GM23338 (cell line): ENCODE data around the gene APOM. TPM values are rescaled to one million over a fixed set of nuclear protein-coding genes. Genes with fewer than 3 reads are reported as not detected.

Source experiments
- ATAC-seq: fragments of 200-7000 bp; cut with Tn5 transposase; 3 replicates; pipeline ENCODE4 v1.9.1; 2020
- DNase-seq: peaks from one replicate; pipeline ENCODE4 v3.0.0-alpha.2; 2015; ENCODE audit warnings: low spot score
- H2AFZ ChIP-seq: fragments of 200-600 bp; sonication (generic); 2 replicates; pipeline ENCODE4 v1.8.0; 2016; ENCODE audit warnings: antibody characterized with exemption, mild to moderate bottlenecking, moderate library complexity
- H3F3A ChIP-seq: fragments of 200-600 bp; sonication (generic); replicated peaks from 2 replicates; pipeline ENCODE4 v1.8.0; 2017; ENCODE audit warnings: antibody characterized with exemption, mixed run types, low read depth
- H3K27ac ChIP-seq: fragments of 200-600 bp; sonication (generic); 2 replicates; pipeline ENCODE4 v1.6.1; 2016; ENCODE audit warnings: low read depth
- H3K27me3 ChIP-seq: fragments of 200-600 bp; sonication (generic); 2 replicates; pipeline ENCODE4 v1.8.0; 2016; ENCODE audit warnings: mild to moderate bottlenecking, mixed run types, moderate library complexity; ENCODE audit not compliant: insufficient read depth
- H3K36me3 ChIP-seq: fragments of 200-600 bp; sonication (generic); 2 replicates; pipeline ENCODE4 v1.8.0; 2016; ENCODE audit warnings: mild to moderate bottlenecking; ENCODE audit not compliant: insufficient read depth
- H3K4me1 ChIP-seq: fragments of 200-600 bp; sonication (generic); 2 replicates; pipeline ENCODE4 v1.8.0; 2016; ENCODE audit warnings: mild to moderate bottlenecking, moderate library complexity; ENCODE audit not compliant: insufficient read depth
- H3K4me2 ChIP-seq: fragments of 200-600 bp; sonication (generic); 2 replicates; pipeline ENCODE4 v1.7.1; 2017; ENCODE audit warnings: mixed run types
- H3K4me3 ChIP-seq: fragments of 200-600 bp; sonication (generic); 2 replicates; pipeline ENCODE4 v1.6.1; 2016; ENCODE audit warnings: mixed run types
- H3K79me2 ChIP-seq: fragments of 200-600 bp; sonication (generic); replicated peaks from 2 replicates; pipeline ENCODE4 v1.8.0; 2017; ENCODE audit warnings: mild to moderate bottlenecking; ENCODE audit not compliant: insufficient read depth
- H3K9me2 ChIP-seq: fragments of 200-600 bp; sonication (generic); 2 replicates; pipeline ENCODE4 v1.8.0; 2017; ENCODE audit not compliant: insufficient read depth
- H4K20me1 ChIP-seq: fragments of 200-600 bp; sonication (generic); replicated peaks from 2 replicates; pipeline ENCODE4 v1.8.0; 2017; ENCODE audit warnings: mild to moderate bottlenecking; ENCODE audit not compliant: insufficient read depth
- H3K27ac Mint-ChIP-seq: 2 replicates; pipeline ENCODE4 v1.8.0; 2020; ENCODE audit warnings: inconsistent platforms, mild to moderate bottlenecking, moderate library complexity, mixed read lengths
- H3K27me3 Mint-ChIP-seq: 3 replicates; pipeline ENCODE4 v1.8.0; 2022; ENCODE audit warnings: low read depth, mild to moderate bottlenecking, moderate library complexity, mixed read lengths, inconsistent platforms; ENCODE audit not compliant: insufficient read depth, poor library complexity
- H3K36me3 Mint-ChIP-seq: 3 replicates; pipeline ENCODE4 v1.8.0; 2021; ENCODE audit warnings: low read depth, mild to moderate bottlenecking, inconsistent platforms, moderate library complexity, mixed read lengths
- H3K4me1 Mint-ChIP-seq: 3 replicates; pipeline ENCODE4 v1.8.0; 2020; ENCODE audit warnings: mild to moderate bottlenecking, inconsistent platforms, mixed read lengths
- H3K4me3 Mint-ChIP-seq: 3 replicates; pipeline ENCODE4 v1.8.0; 2021; ENCODE audit warnings: moderate library complexity, mild to moderate bottlenecking, inconsistent platforms, mixed read lengths
- H3K9me3 Mint-ChIP-seq: 3 replicates; pipeline ENCODE4 v1.8.0; 2020; ENCODE audit warnings: moderate library complexity, mild to moderate bottlenecking, inconsistent platforms, mixed read lengths
- CREB1 ChIP-seq: fragments of 250-450 bp; sonication (Bioruptor Pico); IDR thresholded peaks from 2 replicates; pipeline ENCODE4 v1.5.0; 2020; ENCODE audit warnings: low read depth, mild to moderate bottlenecking, moderate library complexity
- CTCF ChIP-seq, 2 experiments: fragments of 200-600 bp in 1 of 2; sonication (generic) in 1 of 2; conservative IDR thresholded peaks; 2 replicates each; pipeline versions ENCODE4 v1.5.1 to v1.6.1; 2016 to 2017; ENCODE audit warnings: antibody characterized with exemption in 2 of 2, low read depth in 2 of 2, mild to moderate bottlenecking in 2 of 2, moderate library complexity in 1 of 2
- EZH2 ChIP-seq: fragments of 200-600 bp; sonication (generic); IDR thresholded peaks from one replicate; pipeline ENCODE4 v1.8.0; 2017; ENCODE audit warnings: antibody characterized with exemption, mild to moderate bottlenecking, low read depth; ENCODE audit not compliant: unreplicated experiment
- EZH2phosphoT487 ChIP-seq: fragments of 200-600 bp; sonication (generic); IDR thresholded peaks from one replicate; pipeline ENCODE4 v1.8.1; 2018; ENCODE audit warnings: antibody characterized with exemption; ENCODE audit not compliant: unreplicated experiment
- JUNB ChIP-seq: IDR thresholded peaks from one replicate; pipeline ENCODE4 v1.6.1; 2016; ENCODE audit warnings: antibody characterized with exemption; ENCODE audit not compliant: unreplicated experiment
- NANOG ChIP-seq: IDR thresholded peaks from 2 replicates; pipeline ENCODE4 v1.6.1; 2016; ENCODE audit warnings: antibody characterized with exemption, borderline replicate concordance
- POLR2AphosphoS5 ChIP-seq: IDR thresholded peaks from 2 replicates; pipeline ENCODE4 v1.6.1; 2016; ENCODE audit warnings: antibody characterized with exemption, low read depth
- STAT1 ChIP-seq: IDR thresholded peaks from one replicate; pipeline ENCODE4 v1.6.1; 2016; ENCODE audit warnings: antibody characterized with exemption; ENCODE audit not compliant: unreplicated experiment
- ZNF331 ChIP-seq: fragments of 250-450 bp; sonication (Bioruptor Pico); IDR thresholded peaks from 2 replicates; pipeline ENCODE4 v1.5.0; 2020; ENCODE audit warnings: low read depth, mild to moderate bottlenecking, moderate library complexity
- ZNF462 ChIP-seq: fragments of 250-450 bp; sonication (Bioruptor Pico); IDR thresholded peaks from 2 replicates; pipeline ENCODE4 v1.5.0; 2020; ENCODE audit warnings: mild to moderate bottlenecking, moderate library complexity
- polyA plus RNA-seq: library from polyadenylated mRNA; unstranded; fragments of >200 nt; fragmentation: Nextera tagmentation; extraction: Ambion mirVana; gene quantifications from 2 replicates; pipeline ENCODE4 v1.2.1, GENCODE V29; 2016
- total RNA-seq: library from RNA; depleted of rRNA; stranded (reverse); fragments of >200 nt; shearing (Covaris generic); gene quantifications from 2 replicates; pipeline ENCODE4 v1.2.3, GENCODE V29; 2014
- TF ChIP-seq, protein P1 (sequence below): IDR thresholded peaks from 2 replicates; pipeline ENCODE4 v1.6.1; 2016; ENCODE audit warnings: antibody characterized with exemption
- TF ChIP-seq, protein P2 (sequence below): IDR thresholded peaks from one replicate; pipeline ENCODE4 v1.6.1; 2018; ENCODE audit warnings: antibody characterized with exemption; ENCODE audit not compliant: unreplicated experiment

APOM gene
- total and polyA plus RNA-seq, 2 experiments from 2014 or later, result 1.2 to 10.7 TPM

GRCh38 chr6:31707701-31708100 is 52.0 kb downstream of the APOM start:
- Mint-ChIP-seq H3K4me1 (peaks cover 9% of the 10 kb centered on the region), H3K27me3 (peaks cover 14% of the 10 kb centered on the region), H3K36me3 (no peaks in the 10 kb centered on the region), H3K9me3 (no peaks in the 10 kb centered on the region), H3K4me3 (no peak overlapping the region), H3K27ac (no peak overlapping the region)
- H3K36me3 ChIP-seq, result no peaks in the 10 kb centered on the region
- no peaks in the 10 kb centered on the region for H3K9me2 ChIP-seq
- H3K27ac ChIP-seq, result no peak overlapping the region
- no peak overlapping the region for H3K4me2 ChIP-seq
- H2AFZ ChIP-seq, result no peak overlapping the region
- no peak overlapping the region for H3K4me3 ChIP-seq
- no peak for DNase-seq
- H3K4me1 ChIP-seq, result no peaks in the 10 kb centered on the region
- no peaks in the 10 kb centered on the region for H3K27me3 ChIP-seq
- no peaks in the 10 kb centered on the region for H4K20me1 ChIP-seq
- no peak for TF ChIP-seq ZNF331
- TF ChIP-seq ZNF462, result no peak
- no peak for TF ChIP-seq EZH2phosphoT487
- TF ChIP-seq CREB1 (CRISPR knock-in tag), result no peak
- TF ChIP-seq, protein P1, sequence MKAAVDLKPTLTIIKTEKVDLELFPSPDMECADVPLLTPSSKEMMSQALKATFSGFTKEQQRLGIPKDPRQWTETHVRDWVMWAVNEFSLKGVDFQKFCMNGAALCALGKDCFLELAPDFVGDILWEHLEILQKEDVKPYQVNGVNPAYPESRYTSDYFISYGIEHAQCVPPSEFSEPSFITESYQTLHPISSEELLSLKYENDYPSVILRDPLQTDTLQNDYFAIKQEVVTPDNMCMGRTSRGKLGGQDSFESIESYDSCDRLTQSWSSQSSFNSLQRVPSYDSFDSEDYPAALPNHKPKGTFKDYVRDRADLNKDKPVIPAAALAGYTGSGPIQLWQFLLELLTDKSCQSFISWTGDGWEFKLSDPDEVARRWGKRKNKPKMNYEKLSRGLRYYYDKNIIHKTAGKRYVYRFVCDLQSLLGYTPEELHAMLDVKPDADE, result no peak
- TF ChIP-seq NANOG, result no peak
- TF ChIP-seq POLR2AphosphoS5, result no peak
- TF ChIP-seq CTCF (conservative IDR thresholded peaks at IDR 0.05; ENCODE audit: low read depth in 2 of 2), result no peak
- no peak for TF ChIP-seq STAT1
- TF ChIP-seq JUNB, result no peak
- TF ChIP-seq, protein P2, sequence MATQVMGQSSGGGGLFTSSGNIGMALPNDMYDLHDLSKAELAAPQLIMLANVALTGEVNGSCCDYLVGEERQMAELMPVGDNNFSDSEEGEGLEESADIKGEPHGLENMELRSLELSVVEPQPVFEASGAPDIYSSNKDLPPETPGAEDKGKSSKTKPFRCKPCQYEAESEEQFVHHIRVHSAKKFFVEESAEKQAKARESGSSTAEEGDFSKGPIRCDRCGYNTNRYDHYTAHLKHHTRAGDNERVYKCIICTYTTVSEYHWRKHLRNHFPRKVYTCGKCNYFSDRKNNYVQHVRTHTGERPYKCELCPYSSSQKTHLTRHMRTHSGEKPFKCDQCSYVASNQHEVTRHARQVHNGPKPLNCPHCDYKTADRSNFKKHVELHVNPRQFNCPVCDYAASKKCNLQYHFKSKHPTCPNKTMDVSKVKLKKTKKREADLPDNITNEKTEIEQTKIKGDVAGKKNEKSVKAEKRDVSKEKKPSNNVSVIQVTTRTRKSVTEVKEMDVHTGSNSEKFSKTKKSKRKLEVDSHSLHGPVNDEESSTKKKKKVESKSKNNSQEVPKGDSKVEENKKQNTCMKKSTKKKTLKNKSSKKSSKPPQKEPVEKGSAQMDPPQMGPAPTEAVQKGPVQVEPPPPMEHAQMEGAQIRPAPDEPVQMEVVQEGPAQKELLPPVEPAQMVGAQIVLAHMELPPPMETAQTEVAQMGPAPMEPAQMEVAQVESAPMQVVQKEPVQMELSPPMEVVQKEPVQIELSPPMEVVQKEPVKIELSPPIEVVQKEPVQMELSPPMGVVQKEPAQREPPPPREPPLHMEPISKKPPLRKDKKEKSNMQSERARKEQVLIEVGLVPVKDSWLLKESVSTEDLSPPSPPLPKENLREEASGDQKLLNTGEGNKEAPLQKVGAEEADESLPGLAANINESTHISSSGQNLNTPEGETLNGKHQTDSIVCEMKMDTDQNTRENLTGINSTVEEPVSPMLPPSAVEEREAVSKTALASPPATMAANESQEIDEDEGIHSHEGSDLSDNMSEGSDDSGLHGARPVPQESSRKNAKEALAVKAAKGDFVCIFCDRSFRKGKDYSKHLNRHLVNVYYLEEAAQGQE, result no peak
- no peak for TF ChIP-seq EZH2
- no peaks in the 10 kb centered on the region for H3K79me2 ChIP-seq
- H3F3A ChIP-seq, result no peaks in the 10 kb centered on the region; the same call in 1 of the 2 replicates
- no peak for ATAC-seq
